ENCODE data around the gene RAB35. TPM values are rescaled to one million over a fixed set of nuclear protein-coding genes. Genes with fewer than 3 reads are reported as not detected.

RAB35 gene
- polyA plus RNA-seq, 1 of the 3 experiments (the other 2 are of a cell fraction), result 41.8 TPM

GRCh38 chr12:120155072-120155471 is 38.5 kb upstream of the RAB35 start:
- Histone ChIP-seq H3K4me1 (ENCODE audit: control insufficient read depth in 1 of 2, insufficient read depth in 2 of 2, low read depth in 1 of 2, low read length in 1 of 2) (no peaks in the 10 kb centered on the region), H4K20me1 (ENCODE audit: insufficient read depth) (no peaks in the 10 kb centered on the region), H3K9me2 (no peaks in the 10 kb centered on the region), H3K27me3 (ENCODE audit: insufficient read depth) (no peaks in the 10 kb centered on the region), H3K9ac (no peak overlapping the region), H3F3A (replicated peaks; ENCODE audit: insufficient read depth) (no peaks in the 10 kb centered on the region), H3K9me3 (no peaks in the 10 kb centered on the region), H2AFZ (ENCODE audit: low read depth) (no peak overlapping the region), H3K4me2 (no peak overlapping the region), H3K36me3 (replicated peaks in 1 of 2; ENCODE audit: control insufficient read depth in 1 of 2, insufficient read depth in 2 of 2, low read length in 1 of 2) (peaks cover 29 to 82% of the 10 kb centered on the region in 2 experiments), H3K4me3 (ENCODE audit: low read depth in 2 of 2, low read length in 1 of 2) (no peak overlapping the region), H3K79me2 (ENCODE audit: insufficient read depth) (no peaks in the 10 kb centered on the region), H3K27ac (ENCODE audit: low read depth in 2 of 2, low read length in 1 of 2) (no peak overlapping the region)
- ChIA-PET POLR2A (no interaction called here), CTCF (no interaction called here)
- no peak for DNase-seq
- TF ChIP-seq MEF2A (IDR thresholded peaks at IDR 0.05; ENCODE audit: borderline replicate concordance, low read depth), result no peak
- TF ChIP-seq EP300 (IDR thresholded peaks at IDR 0.05; ENCODE audit: borderline replicate concordance in 1 of 2, low read depth in 1 of 2, low read length in 1 of 2), result no peak
- no peak for TF ChIP-seq FOXM1 (IDR thresholded peaks at IDR 0.05; ENCODE audit: low read depth)
- TF ChIP-seq, protein P1, sequence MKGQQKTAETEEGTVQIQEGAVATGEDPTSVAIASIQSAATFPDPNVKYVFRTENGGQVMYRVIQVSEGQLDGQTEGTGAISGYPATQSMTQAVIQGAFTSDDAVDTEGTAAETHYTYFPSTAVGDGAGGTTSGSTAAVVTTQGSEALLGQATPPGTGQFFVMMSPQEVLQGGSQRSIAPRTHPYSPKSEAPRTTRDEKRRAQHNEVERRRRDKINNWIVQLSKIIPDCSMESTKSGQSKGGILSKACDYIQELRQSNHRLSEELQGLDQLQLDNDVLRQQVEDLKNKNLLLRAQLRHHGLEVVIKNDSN (IDR thresholded peaks at IDR 0.05; ENCODE audit: borderline replicate concordance, low read depth), result no peak
- no peak for TF ChIP-seq FOXJ3 (CRISPR knock-in tag; IDR thresholded peaks at IDR 0.05)
- no peak for TF ChIP-seq SMC3 (IDR thresholded peaks at IDR 0.05; ENCODE audit: low read depth, low read length)
- TF ChIP-seq RXRA (IDR thresholded peaks at IDR 0.05; ENCODE audit: borderline replicate concordance, low read depth), result no peak
- no peak for TF ChIP-seq YY1 (IDR thresholded peaks at IDR 0.05; ENCODE audit: low read depth)
- TF ChIP-seq EZH2phosphoT487 (IDR thresholded peaks at IDR 0.05; ENCODE audit: borderline replicate concordance, low read depth), result no peak
- TF ChIP-seq CHD2 (IDR thresholded peaks at IDR 0.05; ENCODE audit: low read length, partially characterized antibody), result no peak
- TF ChIP-seq, protein P2, sequence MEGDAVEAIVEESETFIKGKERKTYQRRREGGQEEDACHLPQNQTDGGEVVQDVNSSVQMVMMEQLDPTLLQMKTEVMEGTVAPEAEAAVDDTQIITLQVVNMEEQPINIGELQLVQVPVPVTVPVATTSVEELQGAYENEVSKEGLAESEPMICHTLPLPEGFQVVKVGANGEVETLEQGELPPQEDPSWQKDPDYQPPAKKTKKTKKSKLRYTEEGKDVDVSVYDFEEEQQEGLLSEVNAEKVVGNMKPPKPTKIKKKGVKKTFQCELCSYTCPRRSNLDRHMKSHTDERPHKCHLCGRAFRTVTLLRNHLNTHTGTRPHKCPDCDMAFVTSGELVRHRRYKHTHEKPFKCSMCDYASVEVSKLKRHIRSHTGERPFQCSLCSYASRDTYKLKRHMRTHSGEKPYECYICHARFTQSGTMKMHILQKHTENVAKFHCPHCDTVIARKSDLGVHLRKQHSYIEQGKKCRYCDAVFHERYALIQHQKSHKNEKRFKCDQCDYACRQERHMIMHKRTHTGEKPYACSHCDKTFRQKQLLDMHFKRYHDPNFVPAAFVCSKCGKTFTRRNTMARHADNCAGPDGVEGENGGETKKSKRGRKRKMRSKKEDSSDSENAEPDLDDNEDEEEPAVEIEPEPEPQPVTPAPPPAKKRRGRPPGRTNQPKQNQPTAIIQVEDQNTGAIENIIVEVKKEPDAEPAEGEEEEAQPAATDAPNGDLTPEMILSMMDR (IDR thresholded peaks at IDR 0.05), result no peak
- TF ChIP-seq, protein P3, sequence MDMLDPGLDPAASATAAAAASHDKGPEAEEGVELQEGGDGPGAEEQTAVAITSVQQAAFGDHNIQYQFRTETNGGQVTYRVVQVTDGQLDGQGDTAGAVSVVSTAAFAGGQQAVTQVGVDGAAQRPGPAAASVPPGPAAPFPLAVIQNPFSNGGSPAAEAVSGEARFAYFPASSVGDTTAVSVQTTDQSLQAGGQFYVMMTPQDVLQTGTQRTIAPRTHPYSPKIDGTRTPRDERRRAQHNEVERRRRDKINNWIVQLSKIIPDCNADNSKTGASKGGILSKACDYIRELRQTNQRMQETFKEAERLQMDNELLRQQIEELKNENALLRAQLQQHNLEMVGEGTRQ (IDR thresholded peaks at IDR 0.05; ENCODE audit: borderline replicate concordance, low read depth, low read length), result no peak
- no peak for TF ChIP-seq GABPA (IDR thresholded peaks at IDR 0.05; ENCODE audit: low read depth)
- TF ChIP-seq, protein P4, sequence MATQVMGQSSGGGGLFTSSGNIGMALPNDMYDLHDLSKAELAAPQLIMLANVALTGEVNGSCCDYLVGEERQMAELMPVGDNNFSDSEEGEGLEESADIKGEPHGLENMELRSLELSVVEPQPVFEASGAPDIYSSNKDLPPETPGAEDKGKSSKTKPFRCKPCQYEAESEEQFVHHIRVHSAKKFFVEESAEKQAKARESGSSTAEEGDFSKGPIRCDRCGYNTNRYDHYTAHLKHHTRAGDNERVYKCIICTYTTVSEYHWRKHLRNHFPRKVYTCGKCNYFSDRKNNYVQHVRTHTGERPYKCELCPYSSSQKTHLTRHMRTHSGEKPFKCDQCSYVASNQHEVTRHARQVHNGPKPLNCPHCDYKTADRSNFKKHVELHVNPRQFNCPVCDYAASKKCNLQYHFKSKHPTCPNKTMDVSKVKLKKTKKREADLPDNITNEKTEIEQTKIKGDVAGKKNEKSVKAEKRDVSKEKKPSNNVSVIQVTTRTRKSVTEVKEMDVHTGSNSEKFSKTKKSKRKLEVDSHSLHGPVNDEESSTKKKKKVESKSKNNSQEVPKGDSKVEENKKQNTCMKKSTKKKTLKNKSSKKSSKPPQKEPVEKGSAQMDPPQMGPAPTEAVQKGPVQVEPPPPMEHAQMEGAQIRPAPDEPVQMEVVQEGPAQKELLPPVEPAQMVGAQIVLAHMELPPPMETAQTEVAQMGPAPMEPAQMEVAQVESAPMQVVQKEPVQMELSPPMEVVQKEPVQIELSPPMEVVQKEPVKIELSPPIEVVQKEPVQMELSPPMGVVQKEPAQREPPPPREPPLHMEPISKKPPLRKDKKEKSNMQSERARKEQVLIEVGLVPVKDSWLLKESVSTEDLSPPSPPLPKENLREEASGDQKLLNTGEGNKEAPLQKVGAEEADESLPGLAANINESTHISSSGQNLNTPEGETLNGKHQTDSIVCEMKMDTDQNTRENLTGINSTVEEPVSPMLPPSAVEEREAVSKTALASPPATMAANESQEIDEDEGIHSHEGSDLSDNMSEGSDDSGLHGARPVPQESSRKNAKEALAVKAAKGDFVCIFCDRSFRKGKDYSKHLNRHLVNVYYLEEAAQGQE (IDR thresholded peaks at IDR 0.05; ENCODE audit: low read depth, low read length), result no peak
- no peak for TF ChIP-seq FOSL2 (IDR thresholded peaks at IDR 0.05; ENCODE audit: borderline replicate concordance, low read depth)
- TF ChIP-seq PBX3 (IDR thresholded peaks at IDR 0.05), result no peak
- no peak for TF ChIP-seq TAF1 (IDR thresholded peaks at IDR 0.05; ENCODE audit: borderline replicate concordance, low read depth, low read length)
- no peak for TF ChIP-seq TEAD4 (IDR thresholded peaks at IDR 0.05; ENCODE audit: borderline replicate concordance, insufficient read depth)
- TF ChIP-seq RCOR1 (IDR thresholded peaks at IDR 0.05; ENCODE audit: low read length), result no peak
- no peak for TF ChIP-seq GATA2 (CRISPR knock-in tag; IDR thresholded peaks at IDR 0.05)
- 98% methylated on average over 11 of the region's 15 CpGs for WGBS (ENCODE audit: low lambda C conversion rate)

Data from SK-N-SH (cell line).